HG03139 (cell line): ENCODE results near the gene PNMA1.
A peak's percentile ranks its signal among the peaks of the same experiment; 100 is the strongest.

ENCODE experiments used
- ATAC-seq: cut with Tn5 transposase; IDR thresholded peaks from one replicate; pipeline ENCODE4 v1.9.1; 2021; ENCODE audit not compliant: unreplicated experiment

PNMA1 gene

GRCh38 chr14:73713803-73714655 is at the start of gene PNMA1:
Gene PNMA1 (minus strand): TSS chr14:73714384. CDS start chr14:73713639, 745 bp downstream.
- ATAC-seq = peak; percentile 73

- no peak for ATAC-seq
Observed at GRCh38 chr14:73763396-73763795, 49.2 kb upstream of the PNMA1 start.

- no peak for ATAC-seq
Observed at GRCh38 chr14:73762375-73762822, 48.2 kb upstream of the PNMA1 start.

GRCh38 chr14:73761618-73762355 is 47.6 kb upstream of the PNMA1 start:
- ATAC-seq = no peak

GRCh38 chr14:73760598-73761586 is 46.7 kb upstream of the PNMA1 start:
- no peak for ATAC-seq

GRCh38 chr14:73759714-73760597 is 45.8 kb upstream of the PNMA1 start:
- ATAC-seq = peak; percentile 46

GRCh38 chr14:73759183-73759713 is 45.1 kb upstream of the PNMA1 start:
- no peak for ATAC-seq

- ATAC-seq = no peak
Observed at GRCh38 chr14:73758392-73759182, 44.4 kb upstream of the PNMA1 start.

- ATAC-seq = no peak
Observed at GRCh38 chr14:73757876-73758391, 43.8 kb upstream of the PNMA1 start.

GRCh38 chr14:73757381-73757780 is 43.2 kb upstream of the PNMA1 start:
- ATAC-seq = no peak

GRCh38 chr14:73755434-73756014 is 41.3 kb upstream of the PNMA1 start:
- no peak for ATAC-seq

GRCh38 chr14:73754911-73755360 is 40.8 kb upstream of the PNMA1 start:
- ATAC-seq = no peak

- peak; percentile 36 for ATAC-seq
Observed at GRCh38 chr14:73753887-73754795, 40.0 kb upstream of the PNMA1 start.

- ATAC-seq = no peak
Observed at GRCh38 chr14:73753124-73753886, 39.1 kb upstream of the PNMA1 start.

GRCh38 chr14:73752297-73752992 is 38.3 kb upstream of the PNMA1 start:
- ATAC-seq = no peak
